ENCODE results near the gene C1QTNF1. TPM values are rescaled to one million over a fixed set of nuclear protein-coding genes. Genes with fewer than 3 reads are reported as not detected.

The C1QTNF1 gene
- total RNA-seq, 1 donor from 2014 or later, result not detected

DNA sequence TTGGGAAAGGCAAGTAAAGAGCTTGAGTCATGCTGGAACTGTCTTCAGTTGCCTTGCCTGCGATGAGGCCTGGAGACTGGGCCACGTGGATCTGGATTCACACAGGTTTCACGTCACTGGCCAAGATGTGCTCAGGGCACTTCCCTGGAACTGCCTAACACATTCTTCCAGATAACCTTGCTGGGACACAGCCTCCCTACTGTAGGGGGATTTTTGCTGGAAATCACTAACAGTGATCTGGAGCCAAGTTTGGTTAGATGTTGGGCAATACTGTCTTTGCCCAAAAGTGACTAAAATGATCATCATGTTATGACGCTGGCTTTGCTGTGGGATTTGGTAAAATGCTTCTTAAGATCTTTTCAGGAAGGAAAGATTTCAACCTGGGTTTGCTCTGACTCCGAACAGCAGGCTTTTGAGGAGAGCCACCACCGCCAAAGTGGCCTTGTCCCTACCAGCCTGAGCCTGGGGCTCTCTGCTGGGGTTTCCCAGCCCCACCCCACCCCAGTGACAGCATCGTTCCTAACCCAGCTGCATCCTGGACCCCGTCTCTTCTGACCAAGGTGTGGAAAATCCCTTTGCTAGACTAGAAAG is 14.7 kb downstream of the C1QTNF1 start:
- intact Hi-C loops (cut with micrococcal nuclease), result no loop called here
- Mint-ChIP-seq H3K9me3 (no peaks in the 10 kb centered on the region), H3K27me3 (ENCODE audit: low read depth) (no peaks in the 10 kb centered on the region), H3K36me3 (ENCODE audit: low read depth) (no peaks in the 10 kb centered on the region), H3K27ac (no peak overlapping the region), H3K4me1 (ENCODE audit: low read depth) (no peaks in the 10 kb centered on the region), H3K4me3 (ENCODE audit: low read depth) (no peak overlapping the region)
- DNase-seq (ENCODE audit: low spot score), result no peak

DNA sequence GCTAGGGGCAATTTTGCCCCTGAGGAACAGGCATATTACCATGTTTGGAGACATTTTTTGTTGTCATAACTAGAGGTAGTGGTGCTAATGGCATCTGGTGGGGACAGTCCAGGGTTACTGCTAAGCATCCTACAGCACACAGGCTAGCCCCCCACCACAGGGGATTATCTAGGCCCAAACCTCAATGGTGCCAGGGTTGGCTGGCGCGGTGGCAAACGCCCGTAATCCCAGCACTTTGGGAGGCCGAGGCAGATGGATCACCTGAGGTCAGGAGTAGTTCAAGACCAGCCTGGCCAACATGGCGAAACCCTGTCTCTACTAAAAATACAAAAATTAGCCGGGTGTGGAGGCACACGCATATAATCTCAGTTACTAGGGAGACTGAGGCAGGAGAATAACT is 15.2 kb downstream of the C1QTNF1 start:
- DNase-seq (ENCODE audit: low spot score), result no peak
- no peaks in the 10 kb centered on the region for H3K27me3 Mint-ChIP-seq (ENCODE audit: low read depth)
- H3K9me3 Mint-ChIP-seq, result no peaks in the 10 kb centered on the region
- H3K4me1 Mint-ChIP-seq (ENCODE audit: low read depth), result no peaks in the 10 kb centered on the region
- no peak overlapping the region for H3K27ac Mint-ChIP-seq
- no peaks in the 10 kb centered on the region for H3K36me3 Mint-ChIP-seq (ENCODE audit: low read depth)
- no peak overlapping the region for H3K4me3 Mint-ChIP-seq (ENCODE audit: low read depth)
- intact Hi-C loops (cut with micrococcal nuclease), result no loop called here

- DNase-seq (ENCODE audit: low spot score), result no peak
- no peaks in the 10 kb centered on the region for H3K36me3 Mint-ChIP-seq (ENCODE audit: low read depth)
- no peaks in the 10 kb centered on the region for H3K4me1 Mint-ChIP-seq (ENCODE audit: low read depth)
- H3K4me3 Mint-ChIP-seq (ENCODE audit: low read depth), result no peak overlapping the region
- H3K27me3 Mint-ChIP-seq (ENCODE audit: low read depth), result no peaks in the 10 kb centered on the region
- H3K27ac Mint-ChIP-seq, result no peak overlapping the region
- intact Hi-C loops (cut with micrococcal nuclease), result no loop called here
- no peaks in the 10 kb centered on the region for H3K9me3 Mint-ChIP-seq
These were observed 15.9 kb downstream of the C1QTNF1 start for GRCh38 chr17:79039886-79040285.

DNA sequence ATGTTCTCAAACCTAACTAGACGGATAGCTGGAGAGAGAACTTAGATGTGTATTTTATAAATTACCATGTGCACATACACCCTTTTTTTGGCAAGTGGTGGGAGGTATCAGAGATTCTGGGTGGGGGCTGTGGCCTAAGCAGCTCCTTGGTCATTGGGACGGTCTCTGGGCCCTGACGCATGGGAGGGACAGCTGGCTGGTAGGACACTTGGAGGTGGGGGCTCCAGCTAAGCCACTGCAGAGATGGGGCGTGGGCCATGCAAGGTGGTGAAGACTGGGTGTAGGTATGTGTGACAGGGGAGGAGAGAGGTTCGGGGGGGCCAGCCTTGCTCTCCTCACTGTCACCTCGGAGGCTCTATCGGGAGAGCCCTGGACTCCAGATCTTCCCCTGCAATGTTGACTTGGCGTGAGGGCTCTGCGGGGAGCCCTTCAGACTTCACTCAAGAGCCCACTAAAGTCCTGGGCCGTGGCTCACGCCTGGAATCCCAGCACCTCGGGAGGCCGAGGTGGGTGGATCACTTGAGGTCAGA is 17.1 kb downstream of the C1QTNF1 start:
- no peak for DNase-seq (ENCODE audit: low spot score)
- peaks cover 5% of the 10 kb centered on the region for H3K27me3 Mint-ChIP-seq (ENCODE audit: low read depth)
- no peaks in the 10 kb centered on the region for H3K9me3 Mint-ChIP-seq
- intact Hi-C loops (cut with micrococcal nuclease), result no loop called here
- no peaks in the 10 kb centered on the region for H3K4me1 Mint-ChIP-seq (ENCODE audit: low read depth)
- H3K4me3 Mint-ChIP-seq (ENCODE audit: low read depth), result no peak overlapping the region
- H3K27ac Mint-ChIP-seq, result no peak overlapping the region
- H3K36me3 Mint-ChIP-seq (ENCODE audit: low read depth), result no peaks in the 10 kb centered on the region

GRCh38 chr17:79041723-79042420 is 17.9 kb downstream of the C1QTNF1 start:
- Mint-ChIP-seq H3K36me3 (ENCODE audit: low read depth) (no peaks in the 10 kb centered on the region), H3K27me3 (ENCODE audit: low read depth) (peaks cover 5% of the 10 kb centered on the region), H3K27ac (no peak overlapping the region), H3K9me3 (no peaks in the 10 kb centered on the region), H3K4me1 (ENCODE audit: low read depth) (no peaks in the 10 kb centered on the region), H3K4me3 (ENCODE audit: low read depth) (no peak overlapping the region)
- intact Hi-C loops (cut with micrococcal nuclease), result no loop called here
- DNase-seq (ENCODE audit: low spot score), result no peak

DNA sequence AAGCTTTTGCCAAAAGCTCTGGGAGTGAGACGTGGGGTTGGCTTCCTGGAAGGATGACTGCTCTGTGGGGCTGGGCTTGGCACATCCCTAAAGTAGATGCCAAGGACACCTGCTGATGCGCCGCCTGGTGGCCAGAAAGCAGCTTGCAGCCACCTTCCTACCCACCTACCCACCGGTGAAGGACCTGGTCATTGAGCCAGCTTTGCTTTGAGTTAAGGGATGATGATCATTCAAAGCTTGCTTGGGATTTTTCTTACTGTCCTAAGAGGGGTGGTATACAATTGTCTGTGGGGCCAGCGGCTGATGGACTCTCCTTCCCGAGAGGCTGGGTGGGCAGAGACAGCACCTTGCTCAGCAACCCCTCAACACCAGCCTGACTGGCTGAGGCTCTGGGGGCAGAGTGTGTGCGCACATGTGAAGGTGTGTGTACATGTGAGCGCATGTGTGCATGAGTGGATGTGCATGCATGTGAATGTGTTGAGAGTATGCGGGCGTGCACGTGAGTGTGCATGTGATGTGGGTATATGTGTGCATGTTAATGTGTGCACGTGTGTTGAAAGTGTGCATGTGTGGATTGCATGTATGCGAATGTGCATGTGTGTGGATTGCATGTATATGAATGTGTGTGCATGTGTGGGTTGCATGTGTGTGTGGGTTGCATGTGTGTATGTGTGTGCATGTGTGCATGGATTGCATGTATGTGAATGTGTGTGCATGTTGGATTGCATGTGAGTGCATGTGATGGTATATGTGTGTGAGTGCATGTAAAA is 18.6 kb downstream of the C1QTNF1 start:
- Mint-ChIP-seq H3K4me3 (ENCODE audit: low read depth) (no peak overlapping the region), H3K36me3 (ENCODE audit: low read depth) (no peaks in the 10 kb centered on the region), H3K4me1 (ENCODE audit: low read depth) (no peaks in the 10 kb centered on the region), H3K27me3 (ENCODE audit: low read depth) (peaks cover 5% of the 10 kb centered on the region), H3K9me3 (no peaks in the 10 kb centered on the region), H3K27ac (no peak overlapping the region)
- intact Hi-C loops (cut with micrococcal nuclease), result no loop called here
- DNase-seq (ENCODE audit: low spot score), result peak; percentile 22

GRCh38 chr17:79043191-79043930 is 19.4 kb downstream of the C1QTNF1 start:
- H3K4me1 Mint-ChIP-seq (ENCODE audit: low read depth), result no peaks in the 10 kb centered on the region
- peaks cover 5% of the 10 kb centered on the region for H3K27me3 Mint-ChIP-seq (ENCODE audit: low read depth)
- H3K36me3 Mint-ChIP-seq (ENCODE audit: low read depth), result no peaks in the 10 kb centered on the region
- DNase-seq (ENCODE audit: low spot score), result no peak
- no peak overlapping the region for H3K27ac Mint-ChIP-seq
- intact Hi-C loops (cut with micrococcal nuclease), result no loop called here
- H3K9me3 Mint-ChIP-seq, result no peaks in the 10 kb centered on the region
- no peak overlapping the region for H3K4me3 Mint-ChIP-seq (ENCODE audit: low read depth)

GRCh38 chr17:79043931-79044320 is 20.0 kb downstream of the C1QTNF1 start:
- Mint-ChIP-seq H3K4me1 (ENCODE audit: low read depth) (no peaks in the 10 kb centered on the region), H3K27ac (no peak overlapping the region), H3K9me3 (no peaks in the 10 kb centered on the region), H3K36me3 (ENCODE audit: low read depth) (no peaks in the 10 kb centered on the region), H3K27me3 (ENCODE audit: low read depth) (peaks cover 5% of the 10 kb centered on the region), H3K4me3 (ENCODE audit: low read depth) (no peak overlapping the region)
- DNase-seq (ENCODE audit: low spot score), result no peak
- intact Hi-C loops (cut with micrococcal nuclease), result no loop called here

DNA sequence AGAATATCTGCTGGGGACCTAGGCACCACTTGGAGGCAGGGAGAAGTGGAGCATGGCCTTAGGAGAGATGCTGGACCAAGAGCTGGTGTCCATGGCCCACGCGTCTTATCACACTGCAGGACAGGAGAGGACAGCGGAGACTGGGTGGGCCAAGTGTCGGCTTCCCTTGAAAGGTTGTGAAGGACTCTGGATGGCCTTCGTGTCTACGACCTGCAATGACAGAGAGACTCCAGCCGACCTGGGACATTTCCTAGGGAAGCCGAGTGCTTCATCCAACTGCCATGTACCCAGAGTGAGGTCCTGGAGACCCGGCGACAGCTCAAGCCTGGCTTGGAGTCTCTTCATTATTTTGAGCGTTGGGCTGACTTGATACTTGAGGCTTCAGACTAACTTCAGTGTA is 20.5 kb downstream of the C1QTNF1 start:
- Mint-ChIP-seq H3K9me3 (no peaks in the 10 kb centered on the region), H3K27ac (no peak overlapping the region), H3K4me1 (ENCODE audit: low read depth) (no peaks in the 10 kb centered on the region), H3K27me3 (ENCODE audit: low read depth) (peaks cover 5% of the 10 kb centered on the region), H3K4me3 (ENCODE audit: low read depth) (no peak overlapping the region), H3K36me3 (ENCODE audit: low read depth) (no peaks in the 10 kb centered on the region)
- no peak for DNase-seq (ENCODE audit: low spot score)
- intact Hi-C loops (cut with micrococcal nuclease), result no loop called here

DNA sequence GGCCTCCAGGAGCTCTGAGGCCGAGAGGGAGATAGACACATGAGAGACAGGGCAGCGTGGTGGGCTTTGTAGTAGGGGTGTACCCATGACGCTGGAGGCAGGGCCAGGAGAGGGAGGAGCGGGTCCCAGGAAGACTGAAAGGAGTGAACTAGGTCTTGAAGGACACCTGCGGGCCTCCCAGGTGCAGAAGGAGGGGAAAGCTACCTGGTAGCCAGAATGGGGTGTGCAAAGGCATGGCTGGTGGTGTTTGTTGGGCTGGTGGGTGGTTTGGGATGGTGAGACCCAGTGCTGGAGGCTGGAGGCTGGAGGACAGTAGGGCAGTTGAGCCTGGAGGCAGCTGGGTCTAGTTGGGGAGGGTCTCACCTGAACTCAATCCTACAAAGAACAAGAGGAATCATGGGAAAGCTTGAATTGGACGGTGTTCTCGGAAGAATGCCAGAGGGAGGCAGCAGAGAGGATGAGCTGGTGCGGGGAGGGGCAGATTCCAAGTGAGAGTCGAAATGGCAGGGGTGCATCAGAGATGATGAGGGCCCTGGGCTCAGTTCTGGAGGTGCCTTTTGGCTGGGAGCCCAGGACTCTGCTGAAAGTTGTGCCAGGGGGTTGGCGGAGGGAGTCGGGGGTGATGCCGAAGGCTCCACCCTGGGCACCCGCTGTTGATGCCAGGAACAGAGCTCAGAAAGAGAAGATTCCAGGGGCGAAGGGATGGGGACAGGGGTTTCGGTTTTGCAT is 21.2 kb downstream of the C1QTNF1 start:
- intact Hi-C loops (cut with micrococcal nuclease), result no loop called here
- Mint-ChIP-seq H3K27ac (no peak overlapping the region), H3K36me3 (ENCODE audit: low read depth) (no peaks in the 10 kb centered on the region), H3K9me3 (no peaks in the 10 kb centered on the region), H3K27me3 (ENCODE audit: low read depth) (peaks cover 5% of the 10 kb centered on the region), H3K4me1 (ENCODE audit: low read depth) (no peaks in the 10 kb centered on the region), H3K4me3 (ENCODE audit: low read depth) (no peak overlapping the region)
- DNase-seq (ENCODE audit: low spot score), result no peak

DNA sequence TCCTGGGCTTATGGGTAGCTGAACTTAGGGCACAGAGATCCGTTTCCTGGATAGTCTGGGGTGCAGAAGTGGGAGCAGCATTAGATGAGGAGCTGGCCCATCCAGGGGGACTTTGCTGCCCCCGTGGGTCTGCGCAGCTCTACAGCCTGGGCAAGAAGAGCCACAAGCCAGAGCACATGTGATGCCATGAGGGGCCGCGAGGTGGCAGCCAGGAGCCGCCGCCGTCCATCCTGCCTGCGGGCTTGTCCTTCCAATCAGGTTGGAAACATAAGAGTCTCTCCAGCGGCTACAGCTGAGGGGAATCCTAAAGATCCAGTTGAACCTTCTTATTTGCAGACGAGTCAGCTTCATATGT is 21.9 kb downstream of the C1QTNF1 start:
- H3K4me3 Mint-ChIP-seq (ENCODE audit: low read depth), result no peak overlapping the region
- H3K36me3 Mint-ChIP-seq (ENCODE audit: low read depth), result no peaks in the 10 kb centered on the region
- no peaks in the 10 kb centered on the region for H3K9me3 Mint-ChIP-seq
- peak; percentile 49 for DNase-seq (ENCODE audit: low spot score)
- H3K4me1 Mint-ChIP-seq (ENCODE audit: low read depth), result no peaks in the 10 kb centered on the region
- intact Hi-C loops (cut with micrococcal nuclease), result no loop called here
- no peak overlapping the region for H3K27ac Mint-ChIP-seq
- peaks cover 5% of the 10 kb centered on the region for H3K27me3 Mint-ChIP-seq (ENCODE audit: low read depth)

DNA sequence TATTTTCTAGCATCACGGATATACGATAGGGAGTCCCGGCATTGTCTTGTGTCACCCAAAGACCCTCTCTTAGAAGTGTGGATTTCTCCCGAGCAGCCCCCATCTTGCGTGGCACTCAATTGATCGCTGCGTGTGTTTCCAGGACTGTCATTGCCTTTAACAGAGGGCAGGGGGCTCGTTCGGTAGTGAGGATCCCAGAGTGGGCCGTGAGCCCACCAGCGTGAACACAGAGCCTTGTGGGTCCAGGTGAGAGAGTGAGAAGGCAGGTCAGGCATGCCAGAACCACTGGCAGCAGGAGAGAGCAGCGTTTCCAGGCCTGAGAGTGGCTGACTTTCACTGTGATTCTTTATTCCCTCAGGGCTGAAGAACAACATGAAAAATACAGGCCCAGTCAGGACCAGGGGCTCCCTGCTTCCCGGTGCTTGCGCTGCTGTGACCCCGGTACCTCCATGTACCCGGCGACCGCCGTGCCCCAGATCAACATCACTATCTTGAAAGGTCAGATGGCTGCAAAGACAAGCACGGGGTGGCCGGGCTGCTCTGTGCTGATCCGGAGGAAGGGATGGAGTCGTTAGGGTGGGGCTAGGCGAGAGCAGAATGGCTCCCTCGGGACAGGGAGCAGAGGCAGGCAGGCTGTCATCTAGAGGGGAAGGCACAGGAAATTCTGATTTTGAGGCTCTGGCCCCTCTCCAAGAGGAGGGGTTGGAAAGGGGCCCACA is 22.4 kb downstream of the C1QTNF1 start:
- Mint-ChIP-seq H3K4me3 (ENCODE audit: low read depth) (no peak overlapping the region), H3K36me3 (ENCODE audit: low read depth) (no peaks in the 10 kb centered on the region), H3K27me3 (ENCODE audit: low read depth) (peaks cover 5% of the 10 kb centered on the region), H3K9me3 (no peaks in the 10 kb centered on the region), H3K27ac (no peak overlapping the region), H3K4me1 (ENCODE audit: low read depth) (no peaks in the 10 kb centered on the region)
- no peak for DNase-seq (ENCODE audit: low spot score)
- intact Hi-C loops (cut with micrococcal nuclease), result no loop called here
